HG03469 (cell line): ENCODE results near the gene AGFG2.
"Not testable (repeated sequence)": the region's sequence is repeated elsewhere in the genome, so short reads cannot be mapped to it uniquely, and the experiment has no call there.

Experiments used
- ATAC-seq: cut with Tn5 transposase; IDR thresholded peaks from one replicate; pipeline ENCODE4 v1.9.1; 2021; ENCODE audit warnings: mild to moderate bottlenecking, moderate library complexity, moderate number of reproducible peaks; ENCODE audit not compliant: unreplicated experiment

The AGFG2 gene, protein sequence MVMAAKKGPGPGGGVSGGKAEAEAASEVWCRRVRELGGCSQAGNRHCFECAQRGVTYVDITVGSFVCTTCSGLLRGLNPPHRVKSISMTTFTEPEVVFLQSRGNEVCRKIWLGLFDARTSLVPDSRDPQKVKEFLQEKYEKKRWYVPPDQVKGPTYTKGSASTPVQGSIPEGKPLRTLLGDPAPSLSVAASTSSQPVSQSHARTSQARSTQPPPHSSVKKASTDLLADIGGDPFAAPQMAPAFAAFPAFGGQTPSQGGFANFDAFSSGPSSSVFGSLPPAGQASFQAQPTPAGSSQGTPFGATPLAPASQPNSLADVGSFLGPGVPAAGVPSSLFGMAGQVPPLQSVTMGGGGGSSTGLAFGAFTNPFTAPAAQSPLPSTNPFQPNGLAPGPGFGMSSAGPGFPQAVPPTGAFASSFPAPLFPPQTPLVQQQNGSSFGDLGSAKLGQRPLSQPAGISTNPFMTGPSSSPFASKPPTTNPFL

DNA sequence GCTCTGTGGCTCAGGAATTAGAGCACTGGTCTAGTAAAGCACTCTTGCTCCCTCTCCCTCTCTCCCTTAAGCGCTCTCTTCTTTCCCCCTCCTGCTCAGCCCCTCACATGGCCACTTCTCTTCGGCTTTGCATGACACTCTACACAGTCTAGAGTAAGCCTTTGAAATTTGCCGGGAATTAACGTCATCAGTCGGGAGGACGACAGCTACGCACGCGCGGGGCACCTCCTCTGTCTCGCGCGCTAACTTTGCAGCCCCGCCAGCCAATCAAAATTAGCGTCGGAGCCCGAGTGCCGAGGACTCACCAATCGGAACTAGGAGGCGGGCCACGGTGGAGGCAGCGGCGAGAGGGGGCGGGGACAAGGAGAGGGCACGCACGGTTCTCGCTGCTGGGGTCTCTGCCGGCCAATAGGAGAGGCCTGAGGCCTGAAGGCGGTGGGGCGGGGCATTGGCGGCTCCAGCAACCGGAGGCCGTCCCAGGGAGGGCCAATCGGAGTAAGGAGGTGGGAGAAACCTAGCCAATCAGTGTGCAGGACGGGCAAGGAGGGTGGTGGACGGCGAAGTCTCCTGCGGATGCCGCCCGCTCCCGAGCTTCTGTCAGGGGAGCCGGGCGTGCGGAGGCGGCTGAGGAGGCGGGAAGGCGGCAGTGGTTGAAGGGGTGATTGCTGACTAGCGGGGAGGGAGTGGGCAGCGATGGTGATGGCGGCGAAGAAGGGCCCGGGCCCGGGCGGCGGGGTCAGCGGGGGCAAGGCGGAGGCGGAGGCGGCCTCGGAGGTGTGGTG is at the start of gene AGFG2:
Gene AGFG2 (plus strand): TSS at position 550 of the 782 bp plus-strand sequence. CDS start 144 bp downstream, at position 694.
- peak; percentile 77 for ATAC-seq

- no peak for ATAC-seq
Measured at GRCh38 chr7:100489824-100490223, 49.2 kb upstream of the AGFG2 start.

- ATAC-seq, result no peak
Measured at GRCh38 chr7:100490483-100491191, 48.4 kb upstream of the AGFG2 start.

GRCh38 chr7:100491192-100491578 is 47.8 kb upstream of the AGFG2 start:
- ATAC-seq, result no peak

- no peak for ATAC-seq
Measured at GRCh38 chr7:100492738-100493475, 46.1 kb upstream of the AGFG2 start.

DNA sequence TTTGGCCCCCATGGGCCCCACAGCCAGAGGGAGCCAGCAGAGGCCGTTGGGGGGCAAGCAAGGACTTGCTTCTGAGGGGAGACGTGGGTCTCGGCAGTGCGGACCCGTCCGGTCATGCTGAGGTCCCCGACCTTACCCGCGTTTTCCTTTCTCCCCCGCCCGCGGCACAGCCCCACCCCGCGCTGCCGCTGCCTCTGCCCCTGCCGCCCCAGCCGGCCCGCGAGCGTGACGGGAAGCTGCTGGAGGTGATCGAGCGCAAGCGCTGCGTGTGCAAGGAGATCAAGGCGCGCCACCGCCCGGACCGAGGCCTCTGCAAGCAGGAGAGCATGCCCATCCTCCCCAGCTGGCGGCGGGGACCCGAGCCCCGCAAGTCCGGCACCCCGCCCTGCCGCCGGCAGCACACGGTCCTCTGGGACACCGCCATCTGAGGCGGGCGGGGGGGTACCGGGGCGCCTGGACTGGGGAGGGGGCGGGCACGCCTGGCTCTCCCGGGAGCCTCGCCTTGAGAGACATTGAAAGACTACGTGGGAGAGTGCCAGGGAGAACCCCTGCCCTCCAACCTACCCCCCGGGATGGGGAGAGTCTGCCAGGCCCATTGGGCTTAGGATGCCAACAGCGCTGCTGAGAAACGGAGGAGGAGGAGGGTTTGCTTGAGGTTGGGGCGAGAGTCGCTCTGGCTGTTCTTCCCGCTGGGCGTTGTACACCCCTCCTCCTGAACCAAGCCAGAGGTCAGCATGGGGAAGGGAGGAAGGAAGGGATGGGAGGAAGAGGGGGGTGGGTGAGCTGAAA is 45.3 kb upstream of the AGFG2 start:
- no peak for ATAC-seq

DNA sequence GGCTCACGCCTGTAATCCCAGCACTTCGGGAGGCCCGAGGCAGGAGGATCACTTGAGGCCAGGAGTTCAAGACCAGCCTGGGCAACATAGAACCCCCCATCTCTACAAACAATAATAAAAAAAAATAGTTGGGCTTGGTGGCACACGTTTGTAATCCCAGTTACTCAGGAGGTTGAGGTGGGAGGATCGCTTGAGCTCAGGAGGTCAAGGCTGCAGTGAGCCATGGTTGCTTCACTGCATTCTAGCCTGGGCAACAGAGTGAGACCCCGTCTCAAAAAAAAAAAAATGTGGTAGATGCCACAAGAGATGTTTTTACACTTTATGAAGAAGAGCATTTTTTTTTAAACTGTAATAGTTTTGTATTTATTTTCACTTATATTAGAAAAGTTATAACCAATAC is 42.5 kb upstream of the AGFG2 start:
- no peak for ATAC-seq

- ATAC-seq, result not testable (repeated sequence)
Measured at GRCh38 chr7:100500743-100501142, 38.3 kb upstream of the AGFG2 start.

DNA sequence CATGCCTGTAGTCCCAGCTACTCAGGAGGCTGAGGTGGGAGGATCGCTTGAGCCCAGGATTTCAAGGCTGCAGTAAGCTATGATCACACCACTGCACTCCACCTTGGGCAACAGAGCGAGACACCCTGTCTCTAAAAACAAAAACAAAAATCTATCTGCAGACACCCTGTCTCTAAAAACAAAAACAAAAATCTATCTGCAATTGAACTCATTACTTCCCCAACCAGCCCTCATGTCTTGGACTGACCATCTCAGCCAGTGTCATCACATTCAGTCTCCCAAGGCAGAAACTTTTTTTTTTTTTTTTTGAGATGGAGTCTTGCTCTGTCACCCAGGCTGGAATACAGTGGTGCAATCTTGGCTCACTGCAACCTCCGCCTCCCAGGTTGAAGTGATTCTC is 35.0 kb upstream of the AGFG2 start:
- not testable (repeated sequence) for ATAC-seq

DNA sequence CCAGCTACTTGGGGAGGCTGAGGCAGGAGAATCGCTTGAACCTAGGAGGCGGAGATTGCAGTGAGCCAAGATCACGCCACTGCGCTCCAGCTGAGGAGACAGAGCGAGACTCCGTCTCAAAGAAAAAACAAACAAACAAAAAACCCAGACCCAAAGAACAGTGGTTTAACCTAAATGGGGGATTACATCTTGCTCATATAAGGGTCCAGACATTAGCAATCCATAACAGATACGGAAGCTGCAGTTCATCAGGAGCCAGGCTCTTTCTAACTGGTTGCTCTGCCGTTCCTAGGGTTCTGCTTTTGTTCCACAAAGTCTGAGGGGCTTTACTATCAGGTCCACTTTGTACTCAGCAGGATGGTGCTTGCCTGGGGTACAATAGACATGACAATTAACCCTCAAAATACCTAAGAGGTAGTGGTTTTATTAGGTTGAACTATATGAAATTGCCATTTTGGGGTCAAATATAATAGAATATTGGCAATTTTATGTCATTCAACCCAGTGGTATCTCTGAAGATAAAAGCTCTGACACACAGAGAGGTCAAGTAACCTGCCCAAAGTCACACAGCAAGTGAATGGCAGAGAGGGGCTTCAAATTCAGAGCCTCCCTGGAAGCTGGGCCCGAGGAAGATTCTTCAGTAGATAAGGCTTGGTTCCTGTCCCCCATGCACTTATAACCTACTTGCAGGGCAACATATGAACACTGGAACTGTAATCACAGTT is 34.0 kb upstream of the AGFG2 start:
- ATAC-seq, result no peak

- ATAC-seq, result no peak
Measured at GRCh38 chr7:100506356-100506923, 32.6 kb upstream of the AGFG2 start.

DNA sequence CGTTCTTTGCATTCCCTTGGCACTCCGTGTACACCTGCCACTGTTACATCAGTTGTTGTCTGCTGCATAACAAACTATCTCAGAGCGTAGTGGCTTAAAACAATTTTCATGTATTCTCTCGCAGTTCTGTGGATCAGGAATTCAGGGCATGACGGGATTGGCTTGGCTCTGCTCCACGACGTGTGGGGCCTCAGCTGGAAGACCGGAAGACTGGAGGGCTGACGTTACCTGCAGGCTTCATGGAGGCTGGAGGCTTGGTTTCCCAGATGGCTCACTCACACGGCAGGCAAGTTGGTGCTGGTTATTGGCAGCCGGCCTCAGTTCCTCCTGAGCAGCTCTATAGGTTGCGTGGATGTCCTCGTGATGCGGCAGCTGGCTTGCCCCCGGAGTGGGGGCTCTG is 29.8 kb upstream of the AGFG2 start:
- ATAC-seq, result no peak

- ATAC-seq, result no peak
Measured at GRCh38 chr7:100510437-100511239, 28.4 kb upstream of the AGFG2 start.

DNA sequence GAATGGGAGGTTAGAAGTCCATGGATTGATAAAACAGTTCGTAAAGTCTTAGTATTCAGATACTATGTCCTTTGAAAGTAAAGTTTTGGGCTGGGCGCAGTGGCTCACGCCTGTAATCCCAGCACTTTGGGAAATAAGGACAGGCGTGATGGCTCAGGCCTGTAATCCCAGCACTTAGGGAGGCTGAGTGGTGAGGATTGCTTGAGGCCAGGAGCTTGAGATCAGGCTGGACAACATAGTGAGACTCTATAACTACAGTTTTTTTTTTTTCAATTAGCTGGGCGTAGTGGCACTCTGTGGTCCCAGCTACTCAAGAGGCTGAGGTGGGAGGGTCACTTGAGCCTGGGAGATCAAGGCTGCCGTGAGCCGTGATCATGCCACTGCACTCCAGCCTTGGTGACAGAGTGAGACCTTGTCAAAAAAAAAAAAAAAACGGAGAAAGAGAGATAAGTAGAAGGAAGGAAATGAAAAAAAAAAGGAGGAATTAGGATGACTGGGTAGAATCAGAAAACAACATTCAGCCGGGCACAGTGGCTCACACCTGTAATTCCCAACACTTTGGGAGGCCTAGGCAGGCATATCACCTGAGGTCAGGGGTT is 25.7 kb upstream of the AGFG2 start:
- no peak for ATAC-seq

DNA sequence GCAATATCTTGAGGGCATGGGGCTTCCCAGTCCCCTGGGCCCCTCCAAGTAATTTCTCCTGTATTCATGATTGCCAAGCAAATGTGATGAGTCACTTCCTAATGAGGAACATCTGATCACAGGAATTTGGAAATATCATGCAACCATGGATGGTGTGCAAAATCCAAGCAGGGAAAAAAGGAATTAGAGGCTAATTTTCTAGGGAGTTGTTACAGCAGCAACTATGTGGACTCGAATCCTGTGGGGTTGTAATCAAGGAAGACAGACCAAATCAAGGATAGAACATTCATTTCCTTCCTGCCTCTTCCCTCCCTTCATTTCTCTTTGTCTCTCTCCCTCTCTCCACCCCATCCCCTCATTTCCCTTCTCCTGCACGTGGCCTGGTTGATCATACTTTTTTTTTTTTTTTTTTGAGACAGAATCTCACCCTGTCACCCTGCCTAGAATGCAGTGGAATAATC is 23.9 kb upstream of the AGFG2 start:
- no peak for ATAC-seq

DNA sequence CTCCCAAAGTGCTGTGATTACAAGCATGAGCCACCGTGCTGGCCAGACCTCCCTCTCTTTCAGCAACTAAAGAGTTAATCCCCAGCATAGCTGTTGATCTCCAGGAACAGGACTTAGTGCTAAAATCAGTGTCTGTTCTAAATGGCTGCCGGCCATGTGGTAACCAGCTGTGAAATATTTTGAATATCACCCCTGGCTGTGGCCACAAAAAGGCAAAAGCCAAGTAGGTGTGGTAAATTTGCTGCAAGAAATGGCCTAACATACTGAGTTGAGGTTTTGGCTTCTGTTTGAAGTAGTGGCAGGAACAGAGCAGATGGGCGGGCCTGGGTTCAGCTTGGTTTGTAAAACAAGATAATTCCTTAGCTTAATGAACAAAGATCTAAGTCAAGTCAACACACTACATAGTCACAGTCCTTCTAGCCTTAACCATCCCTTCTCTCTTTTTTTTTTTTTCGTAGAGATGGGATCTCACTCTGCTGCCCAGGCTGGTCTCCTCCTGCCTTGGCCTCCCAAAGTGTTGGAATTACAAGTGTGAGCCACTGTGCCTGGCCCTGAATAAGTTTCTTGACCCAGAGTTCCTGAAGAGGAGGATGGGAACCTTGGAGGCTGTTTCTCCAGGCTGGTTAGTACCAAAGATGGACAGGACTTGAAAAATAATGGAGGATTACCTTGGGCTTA is 22.7 kb upstream of the AGFG2 start:
- no peak for ATAC-seq

- ATAC-seq, result no peak
Measured at GRCh38 chr7:100517305-100517704, 21.7 kb upstream of the AGFG2 start.
